ENCODE measurements around the gene ICAM5. TPM values are rescaled to one million over a fixed set of nuclear protein-coding genes. Genes with fewer than 3 reads are reported as not detected.
"Not testable (repeated sequence)": the region's sequence is repeated elsewhere in the genome, so short reads cannot be mapped to it uniquely, and the experiment has no call there.

ICAM5 gene
- polyA plus RNA-seq, 1 donor, result 0.23 TPM

- no peak for DNase-seq
Measured at GRCh38 chr19:10320602-10321416, 31.1 kb downstream of the ICAM5 start.

- DNase-seq, result no peak
Measured at GRCh38 chr19:10321417-10321797, 31.7 kb downstream of the ICAM5 start.

GRCh38 chr19:10321874-10322835 is 32.4 kb downstream of the ICAM5 start:
- no peak for DNase-seq

- no peak for DNase-seq
Measured at GRCh38 chr19:10325732-10326131, 36.0 kb downstream of the ICAM5 start.

GRCh38 chr19:10327793-10328192 is 38.0 kb downstream of the ICAM5 start:
- no peak for DNase-seq

- DNase-seq, result no peak
Measured at GRCh38 chr19:10328558-10329429, 39.0 kb downstream of the ICAM5 start.

- no peak for DNase-seq
Measured at GRCh38 chr19:10329555-10329954, 39.8 kb downstream of the ICAM5 start.

DNA sequence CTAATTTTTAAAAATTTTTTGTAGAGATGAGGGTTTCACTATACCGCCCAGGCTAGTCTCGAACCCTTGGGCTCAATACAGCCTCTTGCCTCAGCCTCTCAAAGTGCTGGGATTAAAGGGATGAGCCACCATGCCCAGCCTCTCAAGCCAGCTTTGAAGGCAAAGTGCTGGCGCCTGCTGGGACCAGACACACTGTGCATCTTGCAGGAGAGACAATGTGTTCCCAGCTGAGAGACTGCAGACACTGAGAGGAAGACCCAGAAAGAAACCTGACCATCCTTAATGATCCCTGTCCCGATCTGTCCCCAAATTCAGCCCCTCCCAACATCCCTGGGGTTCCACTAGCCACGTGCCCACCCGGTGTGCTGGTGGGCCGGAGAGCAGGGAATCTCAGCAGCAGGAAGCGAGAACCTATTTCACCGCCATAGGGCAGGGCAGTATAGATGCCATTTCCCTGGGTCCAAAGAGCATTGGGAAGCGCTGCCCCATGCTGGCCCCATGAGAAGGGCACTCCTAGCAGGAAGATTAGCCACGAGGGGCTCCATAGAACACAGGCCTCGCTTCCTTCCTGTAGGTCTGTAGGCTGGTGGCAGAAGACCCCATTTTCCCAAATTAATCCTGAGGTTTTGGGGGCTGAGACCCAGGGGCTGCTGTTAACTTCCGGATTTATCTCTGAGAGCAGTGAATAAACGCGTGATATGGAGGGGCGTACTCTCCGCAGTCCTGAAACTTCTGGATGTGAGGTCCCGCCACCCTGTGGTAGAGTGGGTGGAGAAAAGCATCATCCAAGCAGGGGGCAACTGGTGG is 42.6 kb downstream of the ICAM5 start:
- DNase-seq, result no peak

DNA sequence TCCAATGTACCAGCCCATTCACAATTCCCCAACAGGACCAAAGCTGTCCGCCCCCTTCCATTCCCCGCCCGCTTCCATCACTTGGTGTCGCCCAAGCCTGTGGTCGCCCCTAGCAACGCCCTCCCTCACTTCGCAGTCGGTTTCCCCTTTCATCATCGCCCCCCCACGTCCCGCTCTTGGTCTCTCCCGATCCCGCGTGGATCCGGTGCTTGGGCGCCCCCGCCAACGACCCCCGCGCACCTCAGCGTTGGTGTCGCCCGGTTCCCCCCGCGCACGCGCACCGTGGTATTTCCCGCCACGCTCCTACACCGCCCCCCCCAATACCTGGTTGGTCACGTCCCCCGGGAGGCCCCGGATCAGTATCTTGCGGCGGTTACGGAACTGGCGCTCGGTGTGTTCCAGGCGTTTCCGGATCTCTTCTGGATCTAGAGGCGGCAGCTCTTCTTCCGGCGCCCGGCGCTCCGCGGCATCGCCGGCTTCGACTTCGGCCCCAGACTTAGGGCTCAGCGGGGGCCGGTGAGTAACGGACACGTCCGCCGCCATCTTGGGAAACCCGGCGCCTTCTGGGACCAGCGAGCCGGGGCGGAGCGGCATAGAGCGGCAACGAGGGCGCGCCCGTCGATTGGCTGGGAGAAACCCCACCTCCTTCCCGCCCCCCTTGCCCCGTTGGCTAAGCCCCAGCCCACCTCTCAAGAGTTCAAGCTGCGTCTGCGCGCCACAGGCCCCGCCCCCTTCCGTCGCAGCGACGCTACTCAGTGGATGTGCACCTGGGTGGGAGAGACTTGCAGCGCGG is 43.4 kb downstream of the ICAM5 start, which contains the start of gene RAVER1:
Gene RAVER1, minus strand, starts transcription at position 565 of the 793 bp plus-strand sequence. Its CDS starts 22 bp downstream, at position 543.
- peak; percentile 97 for DNase-seq

- DNase-seq, result no peak
Measured at GRCh38 chr19:10333758-10334587, 44.2 kb downstream of the ICAM5 start.

- DNase-seq, result peak; percentile 87
Measured at GRCh38 chr19:10334588-10335351, 45.0 kb downstream of the ICAM5 start.

DNA sequence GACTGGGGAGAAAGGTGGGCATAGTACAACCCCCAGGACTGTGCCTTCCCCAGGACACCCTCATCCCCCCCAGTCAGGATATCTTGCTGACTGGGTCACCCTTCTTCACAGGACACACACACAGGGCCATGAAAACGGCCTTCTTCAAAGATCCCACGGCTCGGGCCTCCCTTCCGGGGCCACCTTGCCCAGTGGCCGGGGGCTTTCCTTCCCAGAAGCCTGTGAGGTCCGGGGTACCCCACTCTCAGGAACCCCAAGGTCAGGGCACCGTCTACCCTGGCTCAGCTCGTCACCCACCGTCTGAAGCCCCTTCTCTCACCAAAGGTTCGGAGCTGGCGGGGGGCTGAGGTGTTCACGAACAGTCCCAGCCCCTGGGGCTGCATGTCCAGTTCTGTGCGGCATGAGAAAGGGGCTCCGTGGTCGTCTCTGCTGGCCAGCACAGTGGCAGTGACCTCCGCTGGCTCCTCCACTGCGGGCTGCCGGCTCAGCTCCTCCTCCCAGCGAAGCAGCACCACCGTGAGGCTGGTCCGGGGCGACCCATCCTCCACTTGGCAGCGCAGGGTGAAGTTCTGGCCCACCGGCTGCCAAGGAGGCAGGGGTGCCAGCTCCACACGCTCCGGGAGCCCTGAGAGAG is 45.7 kb downstream of the ICAM5 start:
- DNase-seq, result no peak

- DNase-seq, result not testable (repeated sequence)
Measured at GRCh38 chr19:10336725-10337124, 47.0 kb downstream of the ICAM5 start.

- DNase-seq, result no peak
Measured at GRCh38 chr19:10338940-10339339, 49.2 kb downstream of the ICAM5 start.

DNA sequence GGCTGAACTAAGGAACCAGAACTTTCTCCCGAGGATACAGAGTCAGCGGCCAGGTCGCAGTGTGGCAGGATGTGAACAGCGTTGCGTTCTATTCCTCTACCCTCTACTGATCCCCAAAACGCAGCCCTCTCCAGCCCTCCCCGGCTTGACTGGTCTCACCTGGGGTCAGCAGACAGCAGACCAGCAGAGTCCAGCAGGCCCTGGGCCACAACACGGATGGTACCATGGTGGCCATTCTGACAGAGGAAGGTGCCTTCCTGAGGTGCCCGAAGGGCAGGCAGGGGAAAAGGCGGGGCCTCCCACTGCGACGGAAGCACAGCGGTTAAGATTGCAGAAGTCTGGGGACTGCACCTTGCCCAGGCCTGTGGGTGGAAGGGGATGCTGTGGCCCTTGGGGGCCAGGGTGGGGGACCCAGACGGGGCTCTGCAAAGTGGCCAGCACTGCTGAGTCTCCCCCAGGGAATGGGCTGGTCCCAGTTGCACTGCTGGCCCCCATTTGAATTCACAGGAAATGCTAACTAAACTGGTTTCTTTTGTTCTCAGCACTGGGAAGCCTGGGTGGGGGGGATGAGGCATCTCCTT is 49.7 kb downstream of the ICAM5 start, which contains the start of gene ICAM3:
Gene ICAM3, minus strand, starts transcription at position 245 of the 581 bp plus-strand sequence. Its CDS starts 10 bp downstream, at position 235.
- no peak for DNase-seq

DNA sequence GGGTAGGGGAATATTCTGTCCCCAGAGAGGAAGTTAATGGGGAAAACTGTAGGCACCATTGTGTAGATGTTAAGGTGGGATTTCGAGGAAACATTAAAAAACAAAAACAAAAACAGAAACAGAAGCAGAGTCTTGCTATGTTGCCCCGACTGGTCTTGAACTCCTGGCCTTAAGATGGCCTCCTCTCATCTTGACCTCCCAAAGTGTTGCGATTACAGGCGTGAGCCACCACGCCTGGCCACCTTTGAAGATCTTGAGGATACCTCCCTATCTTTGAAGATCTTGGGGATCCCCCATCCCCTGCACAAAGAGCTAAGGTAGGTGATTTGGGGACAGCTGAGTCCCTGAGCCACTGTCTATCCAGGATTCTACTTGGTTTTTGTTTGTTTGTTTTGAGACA is 50.2 kb downstream of the ICAM5 start:
- DNase-seq, result no peak

- no peak for DNase-seq
Measured at GRCh38 chr19:10343495-10343894, 53.7 kb downstream of the ICAM5 start.

GRCh38 chr19:10344780-10345179 is 55.0 kb downstream of the ICAM5 start:
- DNase-seq, result no peak

Data from hindlimb muscle (tissue), 1 donor.